Measurements from ENCODE around the gene PSIP1. TPM values are rescaled to one million over a fixed set of nuclear protein-coding genes. Genes with fewer than 3 reads are reported as not detected.

Gene PSIP1
- total RNA-seq, 1 experiment from 2014 or later, result 362 TPM

- Mint-ChIP-seq H3K4me1 (no peaks in the 10 kb centered on the region), H3K36me3 (ENCODE audit: insufficient read depth in 1 of 3, low read depth in 3 of 3) (peaks cover 14 to 75% (median 37%) of the 10 kb centered on the region in 3 experiments; a peak in 6 of 7 replicates), H3K27ac (0 out of 7 replicates have a peak overlapping the region, but pooled peaks of 1 of the 3 experiments have one; percentile 61), H3K4me3 (no peak overlapping the region), H3K27me3 (ENCODE audit: low read depth) (no peaks in the 10 kb centered on the region; the same call in 1 of the 2 replicates), H3K9me3 (no peaks in the 10 kb centered on the region)
- H2BK15ac ChIP-seq (ENCODE audit: low read depth, low read length), result no peak overlapping the region
- no peak overlapping the region for H2BK120ac ChIP-seq (ENCODE audit: low read depth, low read length, poor library complexity, severe bottlenecking)
- no peak overlapping the region for H2BK20ac ChIP-seq (ENCODE audit: low read depth, low read length, poor library complexity, severe bottlenecking)
- no peak for TF ChIP-seq CTCF (conservative IDR thresholded peaks at IDR 0.05)
- H3K23me2 ChIP-seq (ENCODE audit: insufficient read length, low read depth, low read length, poor library complexity, severe bottlenecking), result no peaks in the 10 kb centered on the region
- H2AK5ac ChIP-seq (ENCODE audit: insufficient read length, low read length), result no peak overlapping the region
- no peaks in the 10 kb centered on the region for H4K20me1 ChIP-seq (ENCODE audit: control insufficient read depth, insufficient read depth, insufficient read length)
- H3K27me3 ChIP-seq (ENCODE audit: insufficient read depth, low read length), result no peaks in the 10 kb centered on the region
- H3K9me3 ChIP-seq (ENCODE audit: control insufficient read depth, low read depth, low read length), result no peaks in the 10 kb centered on the region
- no peak overlapping the region for H3K9ac ChIP-seq (ENCODE audit: extremely low read depth, insufficient read length, low read length)
- no peak for DNase-seq
- H3K56ac ChIP-seq (ENCODE audit: insufficient read length, low read depth, low read length), result no peak overlapping the region
- no peak overlapping the region for H2AFZ ChIP-seq (ENCODE audit: low read length)
- no peak overlapping the region for H3K4me2 ChIP-seq (ENCODE audit: insufficient read depth, insufficient read length, low read length)
- no peak overlapping the region for H3K4ac ChIP-seq (ENCODE audit: low read depth, low read length)
- H3K18ac ChIP-seq (ENCODE audit: insufficient read length, low read depth, low read length), result no peak overlapping the region
- no peaks in the 10 kb centered on the region for H3K4me1 ChIP-seq (ENCODE audit: insufficient read depth, low read length)
- H2BK12ac ChIP-seq (ENCODE audit: insufficient read length, low read depth, low read length), result no peak overlapping the region
- no peak overlapping the region for H2BK5ac ChIP-seq (ENCODE audit: insufficient read length, low read length)
- no peak overlapping the region for H3K23ac ChIP-seq (ENCODE audit: insufficient read length, low read depth, low read length)
- no peak overlapping the region for H4K8ac ChIP-seq (replicated peaks; ENCODE audit: insufficient read length, low read depth, low read length)
- no peak overlapping the region for H4K5ac ChIP-seq (ENCODE audit: insufficient read length, low read depth, low read length)
- H3K79me1 ChIP-seq (ENCODE audit: insufficient read depth, low read depth, low read length, poor library complexity, severe bottlenecking), result no peaks in the 10 kb centered on the region
- no peaks in the 10 kb centered on the region for H3K79me2 ChIP-seq (ENCODE audit: insufficient read depth, low read length)
- WGBS (ENCODE audit: extremely low coverage, insufficient read length, low lambda C conversion rate), result no CpG with 5 or more reads among the region's 2 CpGs
- no peak overlapping the region for H3K27ac ChIP-seq (ENCODE audit: insufficient read length, low read depth, low read length)
- no peak overlapping the region for H3T11ph ChIP-seq (ENCODE audit: low read length)
- no peak overlapping the region for H4K91ac ChIP-seq (ENCODE audit: insufficient read length, low read depth, low read length)
- no peak overlapping the region for H3K14ac ChIP-seq (ENCODE audit: insufficient read depth, low read length)
Observed at GRCh38 chr9:15461601-15462000, 49.2 kb downstream of the PSIP1 start.
